ENCODE measurements around the gene JADE2. TPM values are rescaled to one million over a fixed set of nuclear protein-coding genes. Genes with fewer than 3 reads are reported as not detected.

Gene JADE2
- total and polyA plus RNA-seq, 4 donors: 12.4 to 53.5 (median 20.3) TPM

DNA sequence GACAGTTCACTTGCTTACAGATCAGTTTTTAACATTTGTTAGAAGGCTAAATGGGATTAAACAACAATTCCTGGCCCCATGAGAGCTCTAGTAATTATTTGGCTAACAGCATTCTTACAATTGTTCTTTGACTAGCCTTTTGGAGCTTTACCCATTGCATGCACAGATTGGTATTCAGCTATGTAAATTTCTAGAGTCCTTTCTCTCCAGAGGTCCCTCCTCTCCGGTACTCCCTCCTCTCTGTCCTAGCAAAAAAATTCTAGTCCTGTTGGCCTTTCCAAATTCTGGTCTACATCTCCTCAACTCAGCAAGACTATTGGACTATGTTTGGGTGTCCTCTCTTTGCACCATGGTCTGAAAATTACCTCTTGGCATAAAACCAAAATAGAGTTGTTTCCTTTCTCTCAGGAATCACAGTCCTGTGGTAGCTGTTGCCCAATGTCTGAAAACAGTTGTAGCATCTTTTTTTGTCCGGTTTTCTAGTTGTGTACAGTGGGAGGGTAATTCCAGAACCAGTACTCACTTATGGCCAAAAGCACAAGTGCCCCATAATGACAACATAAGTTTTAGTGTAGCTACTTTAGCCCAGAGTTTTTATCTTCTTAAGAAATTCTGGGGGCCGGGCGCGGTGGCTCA is 89.1 kb downstream of the JADE2 start:
- TF ChIP-seq CTCF (IDR thresholded peaks at IDR 0.05; ENCODE audit: control extremely low read depth, extremely low read depth): no peak
- Histone ChIP-seq H3K9ac (ENCODE audit: insufficient read depth in 1 of 2, low read length in 2 of 2) (no peak overlapping the region), H3K9me3 (ENCODE audit: control insufficient read depth in 4 of 4, insufficient read depth in 3 of 4, low read length in 3 of 4) (no peaks in the 10 kb centered on the region), H3K4me1 (ENCODE audit: control insufficient read depth in 5 of 5, insufficient read depth in 5 of 5, low read length in 5 of 5) (no peaks in the 10 kb centered on the region), H3K27me3 (ENCODE audit: control insufficient read depth in 3 of 3, insufficient read depth in 3 of 3, low read length in 2 of 3) (no peaks in the 10 kb centered on the region), H3K36me3 (ENCODE audit: control insufficient read depth in 4 of 4, insufficient read depth in 4 of 4, low read length in 4 of 4) (peaks cover 11 to 20% (median 15%) of the 10 kb centered on the region in 4 donors), H3K27ac (ENCODE audit: low read depth in 1 of 2, low read length in 1 of 2) (no peak overlapping the region), H3K4me3 (no peak overlapping the region)
- 94 to 96% methylated on average over 5 of the region's 5 CpGs for WGBS, 2 donors
- ATAC-seq (ENCODE audit: insufficient read depth, low FRiP score) (no peak), DNase-seq (no peak)

GRCh38 chr5:134620634-134621033 is 95.2 kb downstream of the JADE2 start:
- ATAC-seq (ENCODE audit: insufficient read depth, low FRiP score) (no peak), DNase-seq (no peak)
- no peaks in the 10 kb centered on the region for H3K9me3 ChIP-seq (ENCODE audit: control insufficient read depth in 4 of 4, insufficient read depth in 3 of 4, low read length in 3 of 4)
- no peak overlapping the region for H3K9ac ChIP-seq (ENCODE audit: insufficient read depth in 1 of 2, low read length in 2 of 2)
- H3K4me3 ChIP-seq: no peak overlapping the region
- WGBS, 2 donors: 99 to 100% methylated on average over 2 of the region's 2 CpGs
- H3K36me3 ChIP-seq (ENCODE audit: control insufficient read depth in 4 of 4, insufficient read depth in 4 of 4, low read length in 4 of 4): peaks cover 12 to 24% (median 18%) of the 10 kb centered on the region in 4 donors
- H3K27ac ChIP-seq (ENCODE audit: low read depth in 1 of 2, low read length in 1 of 2): no peak overlapping the region
- no peak for TF ChIP-seq CTCF (IDR thresholded peaks at IDR 0.05; ENCODE audit: control extremely low read depth, extremely low read depth)
- H3K27me3 ChIP-seq (ENCODE audit: control insufficient read depth in 3 of 3, insufficient read depth in 3 of 3, low read length in 2 of 3): no peaks in the 10 kb centered on the region
- peaks cover 0 to 2% (median 0%) of the 10 kb centered on the region in 5 donors for H3K4me1 ChIP-seq (ENCODE audit: control insufficient read depth in 5 of 5, insufficient read depth in 5 of 5, low read length in 5 of 5)

DNA sequence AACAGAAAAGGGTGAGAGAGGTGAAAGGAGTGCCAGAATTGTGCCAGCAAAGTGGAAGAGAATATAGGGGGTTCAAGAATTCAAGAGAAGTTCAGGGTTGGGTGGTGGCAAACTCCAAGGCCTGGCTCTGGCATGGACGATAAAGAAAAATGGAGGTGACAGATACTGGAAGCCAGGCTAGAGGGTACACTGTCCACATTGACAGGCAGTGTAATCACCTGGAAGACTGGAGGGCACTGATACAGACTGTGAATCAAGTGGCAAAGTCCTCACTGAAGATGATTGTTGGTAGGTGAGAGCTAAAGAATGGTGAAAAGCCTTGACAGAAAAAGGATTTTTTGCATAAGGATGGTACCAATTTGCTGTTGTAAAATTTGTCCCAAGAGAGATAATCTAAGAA is 100.1 kb downstream of the JADE2 start:
- Histone ChIP-seq H3K27me3 (ENCODE audit: control insufficient read depth in 3 of 3, insufficient read depth in 3 of 3, low read length in 2 of 3) (no peaks in the 10 kb centered on the region), H3K4me3 (no peak overlapping the region), H3K4me1 (ENCODE audit: control insufficient read depth in 5 of 5, insufficient read depth in 5 of 5, low read length in 5 of 5) (peaks cover 0 to 2% (median 0%) of the 10 kb centered on the region in 5 donors), H3K27ac (ENCODE audit: low read depth in 1 of 2, low read length in 1 of 2) (no peak overlapping the region), H3K9ac (ENCODE audit: insufficient read depth in 1 of 2, low read length in 2 of 2) (no peak overlapping the region), H3K9me3 (ENCODE audit: control insufficient read depth in 4 of 4, insufficient read depth in 3 of 4, low read length in 3 of 4) (no peaks in the 10 kb centered on the region), H3K36me3 (ENCODE audit: control insufficient read depth in 4 of 4, insufficient read depth in 4 of 4, low read length in 4 of 4) (peaks cover 2 to 15% (median 6%) of the 10 kb centered on the region in 4 donors)
- no peak for TF ChIP-seq CTCF (IDR thresholded peaks at IDR 0.05; ENCODE audit: control extremely low read depth, extremely low read depth)
- no peak for DNase-seq
- no peak for ATAC-seq (ENCODE audit: insufficient read depth, low FRiP score)
- WGBS, 2 donors: 95 to 96% methylated on average over 1 of the region's 1 CpG
